OCI-LY1 (cell line): Measurements from ENCODE around the gene RAB7B.

ENCODE experiments used
- CTCF ChIP-seq: fragments of 200-600 bp; sonication (generic), shearing (Covaris generic); IDR thresholded peaks from 2 replicates; pipeline ENCODE4 v1.5.1; 2017; ENCODE audit warnings: mild to moderate bottlenecking, antibody characterized with exemption, low read length, moderate library complexity, mixed read lengths
- EZH2 ChIP-seq: fragments of 200-600 bp; sonication (generic), shearing (Covaris generic); IDR thresholded peaks from 2 replicates; pipeline ENCODE4 v1.8.0; 2017; ENCODE audit warnings: borderline replicate concordance, mixed run types, mild to moderate bottlenecking, antibody characterized with exemption, low read length, moderate library complexity, mixed read lengths

GRCh38 chr1:205951746-205952145, 51.4 kb downstream of the RAB7B start:
- TF ChIP-seq CTCF, result no peak
- TF ChIP-seq EZH2, result no peak
